ENCODE measurements around the gene HOXD10.

Gene HOXD10

GRCh38 chr2:176165370-176166050 is 48.9 kb downstream of the HOXD10 start:
- DNase-seq, result no peak

GRCh38 chr2:176166272-176166671 is 49.7 kb downstream of the HOXD10 start:
- no peak for DNase-seq

GRCh38 chr2:176167398-176167797 is 50.8 kb downstream of the HOXD10 start:
- no peak for DNase-seq

GRCh38 chr2:176169181-176169580 is 52.6 kb downstream of the HOXD10 start:
- no peak for DNase-seq

All from GDM1 (cell line).